Measurements from ENCODE around the gene LBX1. TPM values are rescaled to one million over a fixed set of nuclear protein-coding genes. Genes with fewer than 3 reads are reported as not detected.

Gene LBX1
- total and polyA plus RNA-seq, 7 donors, result not detected

GRCh38 chr10:101250136-101250535 lies 20.9 kb upstream of the LBX1 start:
- Histone ChIP-seq H3K4me1 (no peaks in the 10 kb centered on the region), H3K36me3 (no peaks in the 10 kb centered on the region), H3K9me3 (no peaks in the 10 kb centered on the region), H3K27me3 (peaks cover 2 to 70% (median 10%) of the 10 kb centered on the region in 3 donors), H3K4me3 (no peak overlapping the region), H3K27ac (no peak overlapping the region)
- no peak for DNase-seq
- 74 to 82% methylated on average over 7 of the region's 7 CpGs for WGBS, 2 donors
- no peak for TF ChIP-seq POLR2A (IDR thresholded peaks at IDR 0.05)
- TF ChIP-seq POLR2AphosphoS5 (IDR thresholded peaks at IDR 0.05), result no peak
- no peak for TF ChIP-seq CTCF (IDR thresholded peaks at IDR 0.05)
- TF ChIP-seq EP300 (IDR thresholded peaks at IDR 0.05), result no peak
- intact Hi-C loops (cut with DNase I), result no loop called here

DNA sequence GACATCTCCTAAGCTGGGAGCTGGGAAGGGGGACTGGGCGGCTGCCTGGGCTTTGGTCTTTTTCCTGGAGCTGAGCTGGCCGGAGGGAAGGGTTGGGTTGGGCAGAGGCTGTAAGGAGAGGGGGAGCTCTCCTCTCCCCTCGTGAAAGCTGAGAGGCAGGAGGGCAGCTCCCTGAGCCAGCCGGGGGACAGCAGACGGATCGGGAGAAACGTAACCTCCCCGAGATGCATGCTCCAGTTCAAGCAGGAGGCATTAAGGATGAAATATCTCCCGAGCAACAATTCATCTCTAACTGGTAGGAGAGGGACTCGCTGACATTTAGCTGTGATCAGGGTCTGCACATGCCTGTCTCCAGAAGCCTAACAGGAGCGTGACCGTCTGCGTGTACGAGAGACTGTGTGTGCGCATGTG lies 19.9 kb upstream of the LBX1 start:
- intact Hi-C loops (cut with DNase I), result no loop called here
- DNase-seq, result no peak
- Histone ChIP-seq H3K27ac (no peak overlapping the region), H3K4me3 (no peak overlapping the region), H3K36me3 (no peaks in the 10 kb centered on the region), H3K4me1 (peaks cover 0 to 9% (median 7%) of the 10 kb centered on the region in 4 donors), H3K9me3 (no peaks in the 10 kb centered on the region), H3K27me3 (peaks cover 2 to 69% (median 10%) of the 10 kb centered on the region in 3 donors)
- WGBS, 2 donors, result 48 to 55% methylated on average over 15 of the region's 15 CpGs
- TF ChIP-seq POLR2AphosphoS5 (IDR thresholded peaks at IDR 0.05) (no peak), POLR2A (IDR thresholded peaks at IDR 0.05) (no peak), CTCF (IDR thresholded peaks at IDR 0.05) (no peak), EP300 (IDR thresholded peaks at IDR 0.05) (no peak)

GRCh38 chr10:101246639-101247038 lies 17.4 kb upstream of the LBX1 start:
- intact Hi-C loops (cut with DNase I), result no loop called here

DNA sequence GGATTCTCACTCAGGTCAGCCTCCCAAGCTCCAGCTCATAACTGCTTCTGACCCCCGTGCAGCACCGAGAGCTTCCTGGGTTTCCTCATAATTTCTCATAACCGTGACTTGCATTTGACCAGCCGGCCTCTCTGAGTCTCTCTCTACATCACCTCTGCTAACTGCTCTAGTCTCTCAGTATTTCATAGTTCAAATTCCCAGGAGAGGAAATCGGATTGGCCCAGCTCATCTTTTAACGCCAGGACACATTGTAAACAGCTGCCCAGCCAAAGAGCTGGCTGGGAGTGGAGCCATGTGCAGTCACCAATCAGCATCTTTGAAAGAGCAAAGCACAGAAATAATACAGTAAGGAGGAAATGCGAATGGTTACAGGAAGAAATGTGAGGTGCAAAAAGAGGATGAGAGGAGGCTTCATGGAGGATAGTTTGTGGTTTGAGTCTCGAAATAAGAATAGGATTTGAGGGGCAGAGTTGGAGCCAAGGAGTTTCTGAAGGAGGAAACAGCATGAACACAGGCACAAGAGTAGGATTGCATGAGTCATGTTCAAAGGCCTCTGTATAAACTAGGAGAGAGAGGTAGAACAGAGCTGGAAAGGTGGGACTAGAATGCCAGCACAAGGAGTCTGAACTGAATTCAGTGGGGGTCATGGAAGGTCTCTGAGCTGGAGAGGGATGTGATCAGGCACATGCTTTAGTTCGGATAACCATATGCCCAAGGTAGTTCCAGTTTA lies 15.2 kb upstream of the LBX1 start:
- Histone ChIP-seq H3K27ac (no peak overlapping the region), H3K36me3 (no peaks in the 10 kb centered on the region), H3K9me3 (no peaks in the 10 kb centered on the region), H3K4me1 (peaks cover 0 to 13% (median 10%) of the 10 kb centered on the region in 4 donors), H3K4me3 (no peak overlapping the region), H3K27me3 (peaks cover 0 to 38% (median 4%) of the 10 kb centered on the region in 3 donors)
- WGBS, 2 donors, result 49 to 63% methylated on average over 9 of the region's 9 CpGs
- intact Hi-C loops (cut with DNase I), result no loop called here
- no peak for DNase-seq
- no peak for TF ChIP-seq CTCF (IDR thresholded peaks at IDR 0.05)
- no peak for TF ChIP-seq POLR2AphosphoS5 (IDR thresholded peaks at IDR 0.05)
- no peak for TF ChIP-seq EP300 (IDR thresholded peaks at IDR 0.05)
- TF ChIP-seq POLR2A (IDR thresholded peaks at IDR 0.05), result no peak

More at GRCh38 chr10:101246639-101247038, 17.4 kb upstream of the LBX1 start:
- no peak for TF ChIP-seq EP300 (IDR thresholded peaks at IDR 0.05)
- Histone ChIP-seq H3K36me3 (no peaks in the 10 kb centered on the region), H3K27ac (no peak overlapping the region), H3K4me3 (no peak overlapping the region), H3K9me3 (no peaks in the 10 kb centered on the region), H3K27me3 (peaks cover 2 to 51% (median 10%) of the 10 kb centered on the region in 3 donors), H3K4me1 (peaks cover 0 to 13% (median 10%) of the 10 kb centered on the region in 4 donors)
- no peak for DNase-seq
- WGBS, 2 donors, result 85 to 89% methylated on average over 2 of the region's 2 CpGs

GRCh38 chr10:101241840-101242707 lies 12.8 kb upstream of the LBX1 start:
- TF ChIP-seq POLR2A (IDR thresholded peaks at IDR 0.05) (no peak), POLR2AphosphoS5 (IDR thresholded peaks at IDR 0.05) (no peak), CTCF (IDR thresholded peaks at IDR 0.05) (no peak), EP300 (IDR thresholded peaks at IDR 0.05) (no peak)
- intact Hi-C loops (cut with DNase I), result no loop called here
- H3K27me3 ChIP-seq, result peaks cover 19 to 44% (median 22%) of the 10 kb centered on the region in 3 donors
- no peaks in the 10 kb centered on the region for H3K9me3 ChIP-seq
- peaks cover 0 to 13% (median 11%) of the 10 kb centered on the region in 4 donors for H3K4me1 ChIP-seq
- H3K4me3 ChIP-seq, result no peak overlapping the region
- DNase-seq, result no peak
- 91 to 92% methylated on average over 21 of the region's 21 CpGs for WGBS, 2 donors
- no peak overlapping the region for H3K27ac ChIP-seq
- H3K36me3 ChIP-seq, result no peaks in the 10 kb centered on the region

All from sigmoid colon (tissue), 7 donors.